Uterus (tissue), 4 donors: Measurements from ENCODE around the gene EFCC1. TPM values are rescaled to one million over a fixed set of nuclear protein-coding genes. Genes with fewer than 3 reads are reported as not detected.
A peak's percentile ranks its signal among the peaks of the same experiment; 100 is the strongest.

Experiments
- DNase-seq, 2 donors: peaks; one replicate each; pipeline ENCODE4 v3.0.0-alpha.2; 2019 to 2020
- H3K27ac ChIP-seq, 2 donors: fragments of 200-600 bp; sonication (generic); 1 replicate in 1 of 2; 2 replicates in 1 of 2; pipeline ENCODE4 v1.5.1; 2016 to 2018
- H3K27me3 ChIP-seq, 2 donors: fragments of 200-600 bp; sonication (generic); one replicate each; pipeline ENCODE4 v1.5.1; 2018 to 2019; ENCODE audit warnings: control low read depth in 1 of 2
- H3K36me3 ChIP-seq, 2 donors: fragments of 200-600 bp; sonication (generic); one replicate each; pipeline ENCODE4 v1.5.1; 2019; ENCODE audit warnings: control low read depth in 1 of 2
- H3K4me1 ChIP-seq, 2 donors: fragments of 200-600 bp; sonication (generic); one replicate each; pipeline ENCODE4 v1.5.1; 2018 to 2019; ENCODE audit warnings: control low read depth in 1 of 2
- H3K4me3 ChIP-seq, 2 donors: fragments of 200-600 bp; sonication (generic); 1 replicate in 1 of 2; 2 replicates in 1 of 2; pipeline ENCODE4 v1.5.1; 2018 to 2019; ENCODE audit warnings: mild to moderate bottlenecking in 1 of 2
- H3K9me3 ChIP-seq, 2 donors: fragments of 200-600 bp; sonication (generic); one replicate each; pipeline ENCODE4 v1.5.1; 2019; ENCODE audit warnings: control low read depth in 1 of 2
- POLR2A ChIP-seq, 2 donors: fragments of 450-650 bp; IDR thresholded peaks; one replicate each; pipeline ENCODE4 v1.6.1; 2016; ENCODE audit warnings: antibody characterized with exemption in 2 of 2, mild to moderate bottlenecking in 1 of 2, moderate library complexity in 1 of 2
- intact Hi-C: fragments of 100-400 bp; cut with DNase I; formaldehyde crosslinking; loops from one replicate; pipeline ENCODE4 v1.15.1; 2023; ENCODE audit warnings: low total_unique reads
- total RNA-seq, 4 donors: library from RNA; depleted of rRNA in 3 of 4; stranded (reverse); fragments of >200 nt in 3 of 4; gene quantifications; one replicate each; pipeline versions ENCODE4 v1.1.0 to v1.2.4, GENCODE V29; 2014 to 2023
- TF ChIP-seq, protein P1 (sequence below), 4 experiments: fragments of 200-600 bp in 2 of 4; fragments of 450-650 bp in 2 of 4; sonication (generic) in 2 of 4; IDR thresholded peaks; one replicate each; pipeline ENCODE4 v1.5.1; 2016 to 2019; ENCODE audit warnings: antibody characterized with exemption in 4 of 4, mild to moderate bottlenecking in 2 of 4, moderate library complexity in 1 of 4
- donor health status: DM: yes; HTN: yes; CAD: no.

EFCC1 gene
- total RNA-seq, 4 donors from 2014 or later = 1.2 to 9.2 (median 4.5) TPM

GRCh38 chr3:129070086-129070885 is 69.2 kb downstream of the EFCC1 start:
- Histone ChIP-seq H3K4me3 (no peak overlapping the region), H3K36me3 (no peaks in the 10 kb centered on the region), H3K9me3 (no peaks in the 10 kb centered on the region), H3K27me3 (no peaks in the 10 kb centered on the region), H3K4me1 (no peaks in the 10 kb centered on the region), H3K27ac (peak overlapping the region in 1 of 2 donors; percentile 41)
- no peak for TF ChIP-seq POLR2A (IDR thresholded peaks at IDR 0.05)
- TF ChIP-seq, protein P1, sequence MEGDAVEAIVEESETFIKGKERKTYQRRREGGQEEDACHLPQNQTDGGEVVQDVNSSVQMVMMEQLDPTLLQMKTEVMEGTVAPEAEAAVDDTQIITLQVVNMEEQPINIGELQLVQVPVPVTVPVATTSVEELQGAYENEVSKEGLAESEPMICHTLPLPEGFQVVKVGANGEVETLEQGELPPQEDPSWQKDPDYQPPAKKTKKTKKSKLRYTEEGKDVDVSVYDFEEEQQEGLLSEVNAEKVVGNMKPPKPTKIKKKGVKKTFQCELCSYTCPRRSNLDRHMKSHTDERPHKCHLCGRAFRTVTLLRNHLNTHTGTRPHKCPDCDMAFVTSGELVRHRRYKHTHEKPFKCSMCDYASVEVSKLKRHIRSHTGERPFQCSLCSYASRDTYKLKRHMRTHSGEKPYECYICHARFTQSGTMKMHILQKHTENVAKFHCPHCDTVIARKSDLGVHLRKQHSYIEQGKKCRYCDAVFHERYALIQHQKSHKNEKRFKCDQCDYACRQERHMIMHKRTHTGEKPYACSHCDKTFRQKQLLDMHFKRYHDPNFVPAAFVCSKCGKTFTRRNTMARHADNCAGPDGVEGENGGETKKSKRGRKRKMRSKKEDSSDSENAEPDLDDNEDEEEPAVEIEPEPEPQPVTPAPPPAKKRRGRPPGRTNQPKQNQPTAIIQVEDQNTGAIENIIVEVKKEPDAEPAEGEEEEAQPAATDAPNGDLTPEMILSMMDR (IDR thresholded peaks at IDR 0.05) = no peak
- no peak for DNase-seq
- intact Hi-C loops = no loop called here

DNA sequence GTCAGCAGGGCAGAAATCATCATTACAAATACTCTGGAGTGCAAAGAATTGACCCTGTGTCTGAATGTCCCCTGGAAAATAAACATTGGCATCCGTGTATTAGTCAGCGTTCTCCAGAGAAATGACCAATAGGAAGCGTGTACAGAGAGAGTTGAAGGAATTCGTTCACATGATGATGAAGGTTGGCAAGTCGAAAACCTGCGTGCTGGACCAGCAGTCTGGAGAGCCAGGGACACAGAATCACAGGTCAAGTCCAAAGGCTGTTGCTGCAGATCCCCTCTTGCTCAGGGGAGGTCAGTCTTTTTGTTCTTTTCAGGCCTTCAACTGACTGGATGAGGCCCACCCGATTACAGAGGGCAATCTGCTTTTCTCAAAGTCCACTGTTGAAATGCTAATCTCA is 76.1 kb downstream of the EFCC1 start:
- no peak overlapping the region for H3K27ac ChIP-seq

GRCh38 chr3:129078510-129078909 is 77.4 kb downstream of the EFCC1 start:
- H3K9me3 ChIP-seq = no peaks in the 10 kb centered on the region
- no peaks in the 10 kb centered on the region for H3K27me3 ChIP-seq
- intact Hi-C loops = no loop called here
- H3K36me3 ChIP-seq = no peaks in the 10 kb centered on the region
- no peak overlapping the region for H3K27ac ChIP-seq
- TF ChIP-seq POLR2A (IDR thresholded peaks at IDR 0.05) = no peak
- TF ChIP-seq, protein P1 (IDR thresholded peaks at IDR 0.05) = no peak
- DNase-seq = no peak
- H3K4me1 ChIP-seq = no peaks in the 10 kb centered on the region
- no peak overlapping the region for H3K4me3 ChIP-seq

More for the DNA sequence above, 76.1 kb downstream of the EFCC1 start:
- no peaks in the 10 kb centered on the region for H3K4me1 ChIP-seq
- no peaks in the 10 kb centered on the region for H3K27me3 ChIP-seq
- intact Hi-C loops = no loop called here
- DNase-seq = no peak
- no peaks in the 10 kb centered on the region for H3K36me3 ChIP-seq
- H3K9me3 ChIP-seq = no peaks in the 10 kb centered on the region
- H3K4me3 ChIP-seq = no peak overlapping the region
- TF ChIP-seq, protein P1 (IDR thresholded peaks at IDR 0.05) = no peak
- no peak for TF ChIP-seq POLR2A (IDR thresholded peaks at IDR 0.05)

GRCh38 chr3:129081503-129081902 is 80.4 kb downstream of the EFCC1 start:
- no peaks in the 10 kb centered on the region for H3K27me3 ChIP-seq
- H3K27ac ChIP-seq = no peak overlapping the region
- H3K9me3 ChIP-seq = no peaks in the 10 kb centered on the region
- TF ChIP-seq, protein P1 (IDR thresholded peaks at IDR 0.05) = no peak
- TF ChIP-seq POLR2A (IDR thresholded peaks at IDR 0.05) = no peak
- no peak for DNase-seq
- H3K4me1 ChIP-seq = no peaks in the 10 kb centered on the region
- H3K36me3 ChIP-seq = no peaks in the 10 kb centered on the region
- intact Hi-C loops = no loop called here
- no peak overlapping the region for H3K4me3 ChIP-seq

- Histone ChIP-seq H3K36me3 (no peaks in the 10 kb centered on the region), H3K4me3 (no peak overlapping the region), H3K9me3 (no peaks in the 10 kb centered on the region), H3K4me1 (no peaks in the 10 kb centered on the region), H3K27me3 (no peaks in the 10 kb centered on the region), H3K27ac (no peak overlapping the region)
- TF ChIP-seq, protein P1 (IDR thresholded peaks at IDR 0.05) = no peak
- TF ChIP-seq POLR2A (IDR thresholded peaks at IDR 0.05) = no peak
- intact Hi-C loops = no loop called here
- no peak for DNase-seq
Observed at GRCh38 chr3:129082026-129082425, 80.9 kb downstream of the EFCC1 start.
